Neural progenitor cell (in vitro differentiated cells): ENCODE results near the gene DCAF4. TPM values are rescaled to one million over a fixed set of nuclear protein-coding genes. Genes with fewer than 3 reads are reported as not detected.
A peak's percentile ranks its signal among the peaks of the same experiment; 100 is the strongest.

ENCODE experiments used
- DNase-seq: peaks from one replicate; pipeline ENCODE4 v3.0.0-alpha.2; 2016; ENCODE audit warnings: low spot score
- H2AFZ ChIP-seq: fragments of 200-600 bp; sonication (generic); replicated peaks from 2 replicates; pipeline ENCODE4 v1.6.1; 2016; ENCODE audit warnings: antibody characterized with exemption
- H3F3A ChIP-seq: fragments of 200-600 bp; sonication (generic); 2 replicates; pipeline ENCODE4 v1.6.1; 2016; ENCODE audit warnings: antibody characterized with exemption, low read depth
- H3K27ac ChIP-seq: fragments of 200-600 bp; sonication (generic); 2 replicates; pipeline ENCODE4 v1.5.1; 2016; ENCODE audit warnings: mild to moderate bottlenecking
- H3K27me3 ChIP-seq: fragments of 200-600 bp; sonication (generic); 2 replicates; pipeline ENCODE4 v1.6.1; 2016; ENCODE audit warnings: mild to moderate bottlenecking, moderate library complexity
- H3K36me3 ChIP-seq: fragments of 200-600 bp; sonication (generic); 2 replicates; pipeline ENCODE4 v1.5.1; 2016
- H3K4me1 ChIP-seq: fragments of 200-600 bp; sonication (generic); 2 replicates; pipeline ENCODE4 v1.6.1; 2016; ENCODE audit warnings: mixed run types
- H3K4me2 ChIP-seq: fragments of 200-600 bp; sonication (generic); 2 replicates; pipeline ENCODE4 v1.6.1; 2016
- H3K4me3 ChIP-seq: fragments of 200-600 bp; sonication (generic); 2 replicates; pipeline ENCODE4 v1.5.1; 2016
- H3K79me2 ChIP-seq: fragments of 200-600 bp; sonication (generic); 2 replicates; pipeline ENCODE4 v1.6.1; 2016; ENCODE audit warnings: low read depth
- H3K9ac ChIP-seq: fragments of 200-600 bp; sonication (generic); 2 replicates; pipeline ENCODE4 v1.6.1; 2016
- H3K9me3 ChIP-seq: fragments of 200-600 bp; sonication (generic); 2 replicates; pipeline ENCODE4 v1.5.1; 2016; ENCODE audit warnings: low read depth
- H4K20me1 ChIP-seq: fragments of 200-600 bp; sonication (generic); 2 replicates; pipeline ENCODE4 v1.6.1; 2016; ENCODE audit warnings: low read depth
- H3K27ac Mint-ChIP-seq: 3 replicates; pipeline ENCODE4 v1.8.0; 2021; ENCODE audit warnings: mixed read lengths
- H3K27me3 Mint-ChIP-seq: 2 replicates; pipeline ENCODE4 v1.8.0; 2022; ENCODE audit warnings: low read depth, mild to moderate bottlenecking, inconsistent platforms, moderate library complexity, mixed read lengths; ENCODE audit not compliant: insufficient read depth
- H3K36me3 Mint-ChIP-seq: 3 replicates; pipeline ENCODE4 v1.8.0; 2021; ENCODE audit warnings: mixed read lengths
- H3K4me1 Mint-ChIP-seq: 3 replicates; pipeline ENCODE4 v1.8.0; 2021; ENCODE audit warnings: mixed read lengths
- H3K4me3 Mint-ChIP-seq: 3 replicates; pipeline ENCODE4 v1.8.0; 2021; ENCODE audit warnings: mild to moderate bottlenecking, moderate library complexity, mixed read lengths
- H3K9me3 Mint-ChIP-seq: 3 replicates; pipeline ENCODE4 v1.8.0; 2020; ENCODE audit warnings: mixed read lengths
- EZH2 ChIP-seq: fragments of 200-600 bp; sonication (generic); IDR thresholded peaks from 2 replicates; pipeline ENCODE4 v1.6.1; 2017; ENCODE audit warnings: antibody characterized with exemption, mild to moderate bottlenecking, moderate library complexity
- EZH2phosphoT487 ChIP-seq: fragments of 200-600 bp; sonication (generic); IDR thresholded peaks from 2 replicates; pipeline ENCODE4 v1.6.1; 2017; ENCODE audit warnings: antibody characterized with exemption
- total RNA-seq: library from RNA; depleted of rRNA; stranded (reverse); fragments of >200 nt; gene quantifications from 2 replicates; pipeline ENCODE4 v1.2.3, GENCODE V29; 2015; ENCODE audit warnings: low replicate concordance
- TF ChIP-seq, protein P1 (sequence below): fragments of 200-600 bp; sonication (generic); IDR thresholded peaks from 2 replicates; pipeline ENCODE4 v1.5.1; 2017; ENCODE audit warnings: antibody characterized with exemption, mild to moderate bottlenecking

Gene DCAF4
- total RNA-seq, 1 donor from 2014 or later: 3.7 TPM

- peak; percentile 33 for DNase-seq
- Histone ChIP-seq H3K4me3 (no peak overlapping the region), H3K4me1 (peaks cover 48% of the 10 kb centered on the region), H2AFZ (no peak overlapping the region), H3K4me2 (peak overlapping the region; percentile 15), H3F3A (peaks cover 13% of the 10 kb centered on the region), H3K9ac (no peak overlapping the region), H3K27me3 (peaks cover 38% of the 10 kb centered on the region), H3K79me2 (no peaks in the 10 kb centered on the region), H3K9me3 (no peaks in the 10 kb centered on the region), H3K36me3 (no peaks in the 10 kb centered on the region), H3K27ac (no peak overlapping the region), H4K20me1 (peaks cover 5% of the 10 kb centered on the region)
- peaks cover 37% of the 10 kb centered on the region for H3K4me1 Mint-ChIP-seq
- no peak overlapping the region for H3K4me3 Mint-ChIP-seq
- TF ChIP-seq, protein P1, sequence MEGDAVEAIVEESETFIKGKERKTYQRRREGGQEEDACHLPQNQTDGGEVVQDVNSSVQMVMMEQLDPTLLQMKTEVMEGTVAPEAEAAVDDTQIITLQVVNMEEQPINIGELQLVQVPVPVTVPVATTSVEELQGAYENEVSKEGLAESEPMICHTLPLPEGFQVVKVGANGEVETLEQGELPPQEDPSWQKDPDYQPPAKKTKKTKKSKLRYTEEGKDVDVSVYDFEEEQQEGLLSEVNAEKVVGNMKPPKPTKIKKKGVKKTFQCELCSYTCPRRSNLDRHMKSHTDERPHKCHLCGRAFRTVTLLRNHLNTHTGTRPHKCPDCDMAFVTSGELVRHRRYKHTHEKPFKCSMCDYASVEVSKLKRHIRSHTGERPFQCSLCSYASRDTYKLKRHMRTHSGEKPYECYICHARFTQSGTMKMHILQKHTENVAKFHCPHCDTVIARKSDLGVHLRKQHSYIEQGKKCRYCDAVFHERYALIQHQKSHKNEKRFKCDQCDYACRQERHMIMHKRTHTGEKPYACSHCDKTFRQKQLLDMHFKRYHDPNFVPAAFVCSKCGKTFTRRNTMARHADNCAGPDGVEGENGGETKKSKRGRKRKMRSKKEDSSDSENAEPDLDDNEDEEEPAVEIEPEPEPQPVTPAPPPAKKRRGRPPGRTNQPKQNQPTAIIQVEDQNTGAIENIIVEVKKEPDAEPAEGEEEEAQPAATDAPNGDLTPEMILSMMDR: no peak
- TF ChIP-seq EZH2phosphoT487 (no peak), EZH2 (no peak)
- H3K9me3 Mint-ChIP-seq: peaks cover 3% of the 10 kb centered on the region
- H3K27me3 Mint-ChIP-seq: peaks cover 27% of the 10 kb centered on the region
- H3K36me3 Mint-ChIP-seq: no peaks in the 10 kb centered on the region
- no peak overlapping the region for H3K27ac Mint-ChIP-seq
Observed at GRCh38 chr14:72889366-72889765, 36.9 kb upstream of the DCAF4 start.

DNA sequence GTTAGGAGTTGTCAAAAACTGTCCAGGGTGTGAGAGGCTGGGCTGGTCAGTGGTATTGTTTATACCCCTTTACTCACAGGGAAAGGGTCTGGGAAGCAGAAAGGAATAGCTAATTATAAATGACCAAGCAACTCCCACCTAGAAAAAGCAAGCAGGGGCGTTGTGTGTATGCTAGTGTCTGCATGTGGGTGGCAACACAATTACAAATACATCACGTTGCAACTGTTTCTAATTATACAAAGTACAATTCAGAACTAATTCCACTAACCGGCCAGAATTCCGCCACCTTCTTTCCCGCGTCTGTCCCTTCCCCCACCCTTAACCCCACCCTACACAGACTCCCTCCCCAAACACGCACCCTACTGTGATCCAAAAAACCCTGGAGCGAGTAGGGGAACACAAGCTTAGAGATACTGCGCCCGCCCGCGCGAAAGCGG is 34.6 kb upstream of the DCAF4 start:
- Histone ChIP-seq H3K36me3 (no peaks in the 10 kb centered on the region), H3K4me2 (peak overlapping the region; percentile 95), H3K4me3 (peak overlapping the region; percentile 72), H2AFZ (peak overlapping the region; percentile 31), H3K27me3 (peaks cover 62% of the 10 kb centered on the region), H4K20me1 (peaks cover 10% of the 10 kb centered on the region), H3K9ac (no peak overlapping the region), H3K4me1 (peaks cover 60% of the 10 kb centered on the region), H3F3A (peaks cover 22% of the 10 kb centered on the region), H3K9me3 (no peaks in the 10 kb centered on the region), H3K27ac (no peak overlapping the region), H3K79me2 (no peaks in the 10 kb centered on the region)
- H3K27ac Mint-ChIP-seq: no peak overlapping the region
- H3K9me3 Mint-ChIP-seq: no peaks in the 10 kb centered on the region
- H3K27me3 Mint-ChIP-seq: peaks cover 32% of the 10 kb centered on the region
- H3K4me1 Mint-ChIP-seq: peaks cover 45% of the 10 kb centered on the region
- no peaks in the 10 kb centered on the region for H3K36me3 Mint-ChIP-seq
- peak overlapping the region; percentile 88 for H3K4me3 Mint-ChIP-seq
- DNase-seq: no peak
- TF ChIP-seq, protein P1: no peak
- no peak for TF ChIP-seq EZH2phosphoT487
- no peak for TF ChIP-seq EZH2

DNA sequence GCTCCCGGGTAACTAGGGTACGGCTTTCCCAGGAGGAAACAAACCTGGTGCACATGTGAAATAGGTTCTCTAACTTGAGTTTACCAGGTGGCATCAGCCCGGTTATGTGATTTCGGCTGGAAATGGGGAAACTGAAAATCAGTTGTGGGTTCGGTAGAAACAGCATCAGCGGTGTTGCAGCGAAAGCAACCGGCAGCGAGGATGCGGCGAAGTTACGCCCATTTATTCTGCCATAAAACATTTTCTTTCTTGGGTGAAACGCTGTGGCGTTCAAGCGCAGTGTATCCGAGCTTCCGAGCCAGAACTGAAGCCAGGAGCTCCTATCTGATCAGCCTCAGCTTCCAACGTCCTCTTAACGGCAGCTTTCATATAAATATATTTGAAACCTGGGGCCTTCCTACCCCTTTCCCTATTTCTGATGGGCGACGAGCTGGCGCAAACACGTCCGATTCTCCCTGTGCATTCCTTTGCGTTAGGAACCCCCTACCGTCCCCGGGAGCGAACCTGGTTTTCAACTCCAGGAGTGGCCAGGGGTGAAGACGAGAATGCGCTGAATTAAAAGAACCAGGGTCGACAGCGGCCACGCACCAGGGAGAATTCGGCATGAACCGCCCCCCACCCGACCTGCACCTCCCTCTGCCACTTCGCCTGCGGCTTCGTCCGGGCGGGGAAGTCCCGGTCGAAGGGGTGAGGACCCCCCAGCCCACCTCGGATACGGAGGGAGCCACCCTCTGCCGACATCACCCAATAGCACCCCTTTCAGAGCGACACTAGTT is 34.0 kb upstream of the DCAF4 start:
- Histone ChIP-seq H3K36me3 (no peaks in the 10 kb centered on the region), H3F3A (peaks cover 22% of the 10 kb centered on the region), H3K4me3 (peak overlapping the region; percentile 72), H4K20me1 (peaks cover 10% of the 10 kb centered on the region), H3K27ac (no peak overlapping the region), H3K4me2 (peak overlapping the region; percentile 95), H2AFZ (peak overlapping the region; percentile 31), H3K9ac (no peak overlapping the region), H3K4me1 (peaks cover 60% of the 10 kb centered on the region), H3K27me3 (peaks cover 68% of the 10 kb centered on the region), H3K79me2 (no peaks in the 10 kb centered on the region), H3K9me3 (no peaks in the 10 kb centered on the region)
- Mint-ChIP-seq H3K4me3 (peak overlapping the region; percentile 88), H3K36me3 (no peaks in the 10 kb centered on the region), H3K27me3 (peaks cover 37% of the 10 kb centered on the region), H3K9me3 (no peaks in the 10 kb centered on the region), H3K4me1 (peaks cover 45% of the 10 kb centered on the region), H3K27ac (no peak overlapping the region)
- DNase-seq: peak; percentile 62
- TF ChIP-seq, protein P1: peak; percentile 3
- TF ChIP-seq EZH2 (peak; percentile 87), EZH2phosphoT487 (peak; percentile 81)
